Neural cell (in vitro differentiated cells): ENCODE measurements around the gene PTPRN2.

ENCODE experiments used
- EZH2 ChIP-seq: fragments of 200-600, 300-800 bp; shearing (Covaris generic), sonication (generic); IDR thresholded peaks from 2 replicates; pipeline ENCODE4 v1.6.1; 2014; ENCODE audit warnings: antibody characterized with exemption, low read length, borderline replicate concordance, mild to moderate bottlenecking; ENCODE audit not compliant: insufficient read depth, poor library complexity, severe bottlenecking
- TF ChIP-seq, protein P1 (sequence below): fragments of 450-650 bp; IDR thresholded peaks from 2 replicates; pipeline ENCODE4 v1.5.1; 2014; ENCODE audit warnings: antibody characterized with exemption, mild to moderate bottlenecking, moderate library complexity; ENCODE audit not compliant: poor library complexity, severe bottlenecking

DNA sequence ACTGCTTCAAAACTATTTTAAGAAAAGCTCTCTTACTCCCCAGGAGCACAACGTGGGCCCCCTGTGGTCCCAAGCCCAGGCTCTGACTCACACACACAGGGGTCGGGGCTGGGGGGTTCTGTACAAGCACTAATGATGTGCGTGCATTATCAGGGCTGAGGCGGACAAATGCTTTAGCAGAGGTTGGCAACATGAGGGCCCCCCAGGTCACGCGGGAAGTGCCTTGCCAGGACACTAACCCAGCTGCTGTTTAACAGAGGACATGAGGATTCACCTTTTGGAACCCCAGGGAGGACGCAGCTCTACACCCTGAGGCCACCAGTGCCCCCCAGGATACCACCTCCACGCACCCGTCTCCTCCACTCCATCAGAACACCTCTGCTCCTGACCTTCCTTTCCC, 908.0 kb downstream of the PTPRN2 start:
- TF ChIP-seq EZH2 = no peak
- TF ChIP-seq, protein P1, sequence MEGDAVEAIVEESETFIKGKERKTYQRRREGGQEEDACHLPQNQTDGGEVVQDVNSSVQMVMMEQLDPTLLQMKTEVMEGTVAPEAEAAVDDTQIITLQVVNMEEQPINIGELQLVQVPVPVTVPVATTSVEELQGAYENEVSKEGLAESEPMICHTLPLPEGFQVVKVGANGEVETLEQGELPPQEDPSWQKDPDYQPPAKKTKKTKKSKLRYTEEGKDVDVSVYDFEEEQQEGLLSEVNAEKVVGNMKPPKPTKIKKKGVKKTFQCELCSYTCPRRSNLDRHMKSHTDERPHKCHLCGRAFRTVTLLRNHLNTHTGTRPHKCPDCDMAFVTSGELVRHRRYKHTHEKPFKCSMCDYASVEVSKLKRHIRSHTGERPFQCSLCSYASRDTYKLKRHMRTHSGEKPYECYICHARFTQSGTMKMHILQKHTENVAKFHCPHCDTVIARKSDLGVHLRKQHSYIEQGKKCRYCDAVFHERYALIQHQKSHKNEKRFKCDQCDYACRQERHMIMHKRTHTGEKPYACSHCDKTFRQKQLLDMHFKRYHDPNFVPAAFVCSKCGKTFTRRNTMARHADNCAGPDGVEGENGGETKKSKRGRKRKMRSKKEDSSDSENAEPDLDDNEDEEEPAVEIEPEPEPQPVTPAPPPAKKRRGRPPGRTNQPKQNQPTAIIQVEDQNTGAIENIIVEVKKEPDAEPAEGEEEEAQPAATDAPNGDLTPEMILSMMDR = no peak
